Gastroesophageal sphincter (tissue), 3 donors: ENCODE results near the gene TRMT61A.

Experiments used
- CTCF ChIP-seq, 4 experiments: fragments of 200-600 bp in 2 of 4; fragments of 450-650 bp in 2 of 4; sonication (generic) in 1 of 4; IDR thresholded peaks; one replicate each; pipeline ENCODE4 v1.5.1; 2017 to 2019; ENCODE audit warnings: antibody characterized with exemption in 4 of 4, mild to moderate bottlenecking in 2 of 4, moderate library complexity in 2 of 4
- EP300 ChIP-seq: sonication (generic); formaldehyde crosslinking; IDR thresholded peaks from one replicate; pipeline ENCODE4 v1.6.1; 2017; ENCODE audit warnings: antibody characterized with exemption, mild to moderate bottlenecking
- POLR2A ChIP-seq, 2 donors: fragments of 450-650 bp; IDR thresholded peaks; one replicate each; pipeline ENCODE4 v1.6.1; 2017; ENCODE audit warnings: antibody characterized with exemption in 2 of 2, mild to moderate bottlenecking in 2 of 2, moderate library complexity in 1 of 2

GRCh38 chr14:103499709-103500108 lies 29.3 kb upstream of the TRMT61A start:
- TF ChIP-seq CTCF (IDR thresholded peaks at IDR 0.05) (no peak), EP300 (no peak), POLR2A (IDR thresholded peaks at IDR 0.05) (no peak)
